Type B pancreatic cell (in vitro differentiated cells): ENCODE measurements around the gene OR2A2. TPM values are rescaled to one million over a fixed set of nuclear protein-coding genes. Genes with fewer than 3 reads are reported as not detected.

Experiments used
- DNase-seq: peaks from one replicate; pipeline ENCODE4 v3.0.0; 2021; ENCODE audit warnings: mixed read lengths; ENCODE audit not compliant: unreplicated experiment; ENCODE audit errors: extremely low spot score
- H3K27ac Mint-ChIP-seq: 2 replicates; pipeline ENCODE4 v1.8.0; 2021; ENCODE audit warnings: mild to moderate bottlenecking, mixed read lengths
- H3K27me3 Mint-ChIP-seq: 2 replicates; pipeline ENCODE4 v1.8.0; 2021; ENCODE audit warnings: mixed read lengths
- H3K36me3 Mint-ChIP-seq: 2 replicates; pipeline ENCODE4 v1.8.0; 2021; ENCODE audit warnings: mixed read lengths
- H3K4me1 Mint-ChIP-seq: one replicate; pipeline ENCODE4 v1.8.0; 2021; ENCODE audit warnings: mixed read lengths; ENCODE audit not compliant: unreplicated experiment
- H3K4me3 Mint-ChIP-seq: 2 replicates; pipeline ENCODE4 v1.8.0; 2021; ENCODE audit warnings: mild to moderate bottlenecking, mixed read lengths
- H3K9me3 Mint-ChIP-seq: 2 replicates; pipeline ENCODE4 v1.8.0; 2021; ENCODE audit warnings: mixed read lengths
- CTCF ChIP-seq: fragments of 200-600 bp; sonication (generic); conservative IDR thresholded peaks from 2 replicates; pipeline ENCODE4 v1.5.0; 2021; ENCODE audit warnings: antibody characterized with exemption, mild to moderate bottlenecking
- total RNA-seq: library from RNA; stranded (reverse); gene quantifications from 2 replicates; pipeline ENCODE4 v1.2.1, GENCODE V29; 2021; ENCODE audit warnings: low replicate concordance

Gene OR2A2
- total RNA-seq, 1 donor from 2014 or later = not detected

- TF ChIP-seq CTCF = no peak
- Mint-ChIP-seq H3K27ac (no peak overlapping the region), H3K4me1 (no peaks in the 10 kb centered on the region), H3K9me3 (no peaks in the 10 kb centered on the region), H3K36me3 (no peaks in the 10 kb centered on the region), H3K4me3 (no peak overlapping the region), H3K27me3 (no peaks in the 10 kb centered on the region)
- DNase-seq = no peak
Measured at GRCh38 chr7:144137501-144137900, 28.1 kb downstream of the OR2A2 start.

GRCh38 chr7:144142187-144142586 is 32.8 kb downstream of the OR2A2 start:
- H3K4me3 Mint-ChIP-seq = no peak overlapping the region
- no peaks in the 10 kb centered on the region for H3K36me3 Mint-ChIP-seq
- no peak for TF ChIP-seq CTCF

DNA sequence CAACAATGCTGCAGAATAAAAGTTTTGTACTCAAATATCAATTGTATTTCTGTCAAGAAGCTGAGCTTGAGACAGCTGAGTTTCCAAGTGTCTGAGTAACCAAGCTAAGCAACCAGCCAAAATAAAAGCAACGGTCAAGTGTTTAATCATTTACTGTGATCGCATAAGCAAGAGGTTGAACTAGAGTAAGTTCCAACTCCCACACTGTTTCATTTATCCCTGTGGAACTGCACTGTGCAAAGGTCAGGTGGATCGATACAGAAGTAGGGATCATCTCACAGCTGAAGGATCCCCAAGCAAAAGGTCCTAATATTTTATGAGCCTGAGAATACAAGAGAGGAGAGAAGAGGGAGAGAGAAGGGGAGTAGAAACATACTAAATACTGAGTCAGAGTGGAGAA is 35.0 kb downstream of the OR2A2 start:
- Mint-ChIP-seq H3K27ac (no peak overlapping the region), H3K36me3 (no peaks in the 10 kb centered on the region), H3K4me1 (no peaks in the 10 kb centered on the region), H3K9me3 (peaks cover 11% of the 10 kb centered on the region), H3K27me3 (no peaks in the 10 kb centered on the region), H3K4me3 (no peak overlapping the region)
- no peak for DNase-seq
- no peak for TF ChIP-seq CTCF

More at GRCh38 chr7:144142187-144142586, 32.8 kb downstream of the OR2A2 start:
- DNase-seq = no peak
- H3K27me3 Mint-ChIP-seq = no peaks in the 10 kb centered on the region
- no peaks in the 10 kb centered on the region for H3K9me3 Mint-ChIP-seq
- no peak overlapping the region for H3K27ac Mint-ChIP-seq
- H3K4me1 Mint-ChIP-seq = no peaks in the 10 kb centered on the region

- Mint-ChIP-seq H3K36me3 (no peaks in the 10 kb centered on the region), H3K4me1 (no peaks in the 10 kb centered on the region), H3K9me3 (peaks cover 11% of the 10 kb centered on the region), H3K4me3 (no peak overlapping the region), H3K27me3 (no peaks in the 10 kb centered on the region), H3K27ac (no peak overlapping the region)
- DNase-seq = no peak
- TF ChIP-seq CTCF = no peak
Measured at GRCh38 chr7:144148224-144148827, 38.9 kb downstream of the OR2A2 start.

- Mint-ChIP-seq H3K9me3 (no peaks in the 10 kb centered on the region), H3K4me1 (no peaks in the 10 kb centered on the region)
- TF ChIP-seq CTCF = no peak
Measured at GRCh38 chr7:144158861-144159260, 49.5 kb downstream of the OR2A2 start.

More at GRCh38 chr7:144158861-144159260, 49.5 kb downstream of the OR2A2 start:
- Mint-ChIP-seq H3K27me3 (no peaks in the 10 kb centered on the region), H3K4me3 (no peak overlapping the region), H3K36me3 (no peaks in the 10 kb centered on the region), H3K27ac (no peak overlapping the region)
- DNase-seq = no peak

Other genes starting within 250 kb of the OR2A2 start
- 50.0 and 71.2 TPM in 2 replicates for gene TCAF1, start 207.4 kb upstream of the OR2A2 start, total RNA-seq
- not detected in 2 replicates for gene OR2F2, start 174.3 kb upstream of the OR2A2 start, total RNA-seq
- gene OR2F1, start 154.7 kb upstream of the OR2A2 start, total RNA-seq = not detected in 2 replicates
- gene OR6B1, start 109.3 kb upstream of the OR2A2 start, total RNA-seq = not detected in 2 replicates
- gene OR2A5, start 60.6 kb upstream of the OR2A2 start, total RNA-seq = not detected in 2 replicates
- gene OR2A25, start 39.8 kb upstream of the OR2A2 start, total RNA-seq = not detected in 2 replicates
- not detected in 2 replicates for gene OR2A12, start 23.3 kb upstream of the OR2A2 start, total RNA-seq
- gene OR2A14, start 13.6 kb downstream of the OR2A2 start, total RNA-seq = not detected in 2 replicates
- gene CTAGE4, start 73.9 kb downstream of the OR2A2 start, total RNA-seq = 2.5 and 4.7 TPM in 2 replicates
- gene ARHGEF35, start 86.2 kb downstream of the OR2A2 start, total RNA-seq = 8.6 and 24.2 TPM in 2 replicates
- gene OR2A42, start 130.0 kb downstream of the OR2A2 start, total RNA-seq = 0.10 TPM in 1 of 2 replicates, not detected in the other
- gene OR2A7, start 155.2 kb downstream of the OR2A2 start, total RNA-seq = 4.2 and 13.7 TPM in 2 replicates
- gene CTAGE8, start 159.7 kb downstream of the OR2A2 start, total RNA-seq = 0.99 and 6.4 TPM in 2 replicates
- gene OR2A1, start 202.8 kb downstream of the OR2A2 start, total RNA-seq = 0.38 TPM in 1 of 2 replicates, not detected in the other
- gene ARHGEF5, start 245.8 kb downstream of the OR2A2 start, total RNA-seq = 17.2 and 51.2 TPM in 2 replicates